ENCODE results near the gene MYH9. TPM values are rescaled to one million over a fixed set of nuclear protein-coding genes. Genes with fewer than 3 reads are reported as not detected.

Gene MYH9
- total and polyA plus RNA-seq, 2 donors (not counting 1 experiment from before 2014, with no cell fraction given): 108 to 554 TPM

GRCh38 chr22:36375071-36375980 lies 12.4 kb downstream of the MYH9 start:
- Mint-ChIP-seq H3K4me3 (peak overlapping the region; percentile 34), H3K9me3 (ENCODE audit: insufficient read depth) (no peaks in the 10 kb centered on the region), H3K27ac (peak overlapping the region; percentile 87), H3K27me3 (no peaks in the 10 kb centered on the region), H3K4me1 (peaks cover 91% of the 10 kb centered on the region)
- Histone ChIP-seq H3K9me3 (ENCODE audit: control extremely low read depth in 1 of 3, control insufficient read depth in 2 of 3, insufficient read depth in 1 of 3, low read length in 2 of 3) (no peaks in the 10 kb centered on the region), H3K27me3 (replicated peaks in 1 of 4; ENCODE audit: control extremely low read depth in 1 of 4, control insufficient read depth in 3 of 4, insufficient read depth in 4 of 4, low read length in 3 of 4) (no peaks in the 10 kb centered on the region), H3K4me2 (replicated peaks; ENCODE audit: low read depth, low read length, poor library complexity, severe bottlenecking) (peak overlapping the region; percentile 76), H3K4me1 (ENCODE audit: control insufficient read depth in 2 of 2, insufficient read depth in 2 of 2, low read length in 2 of 2) (peaks cover 99 to 100% of the 10 kb centered on the region in 2 donors), H3K79me2 (ENCODE audit: control insufficient read depth, insufficient read depth, low read length) (peaks cover 100% of the 10 kb centered on the region), H3K27ac (ENCODE audit: low read length in 2 of 2) (peak overlapping the region; percentile 88 to 90), H3K9ac (ENCODE audit: low read length) (peak overlapping the region; percentile 14), H4K20me1 (ENCODE audit: control insufficient read depth, insufficient read depth, low read length, poor library complexity, severe bottlenecking) (peaks cover 56% of the 10 kb centered on the region), H3K4me3 (ENCODE audit: control extremely low read depth in 1 of 5, extremely low read depth in 1 of 5, insufficient read depth in 1 of 5, low read depth in 2 of 5, low read length in 4 of 5) (no peak overlapping the region), H3K36me3 (replicated peaks in 1 of 2; ENCODE audit: control extremely low read depth in 1 of 2, control insufficient read depth in 1 of 2, extremely low read depth in 1 of 2, insufficient read depth in 2 of 2, low read length in 1 of 2) (peaks cover 2 to 26% of the 10 kb centered on the region in 2 experiments), H2AFZ (ENCODE audit: insufficient read depth, low read depth, low read length, poor library complexity, severe bottlenecking) (peak overlapping the region; percentile 8)
- intact Hi-C loops (cut with micrococcal nuclease): no loop called here
- no peak for ATAC-seq (ENCODE audit: low read depth)
- WGBS (ENCODE audit: insufficient coverage): 98% methylated on average over 5 of the region's 9 CpGs
- DNase-seq: no peak
- TF ChIP-seq CTCF (IDR thresholded peaks at IDR 0.05) (no peak), EZH2 (IDR thresholded peaks at IDR 0.05; ENCODE audit: borderline replicate concordance, insufficient read depth, low read depth, low read length, poor library complexity, severe bottlenecking) (no peak)
- POLR2A ChIA-PET: interaction anchor here (0.6 to 2.0 kb wide), 6 partner anchors 20 to 1186 kb away, joined by 3 to 10 read pairs (median 5); no protein-coding TSS in a partner anchor
- CTCF ChIA-PET: interaction anchor here (0.6 to 5.7 kb wide), 4 partner anchors 8 to 74 kb away, joined by 3 to 33 read pairs (median 4); no protein-coding TSS in a partner anchor

- Histone ChIP-seq H3K4me3 (ENCODE audit: control extremely low read depth in 1 of 5, extremely low read depth in 1 of 5, insufficient read depth in 1 of 5, low read depth in 2 of 5, low read length in 4 of 5) (no peak overlapping the region), H3K36me3 (replicated peaks in 1 of 2; ENCODE audit: control extremely low read depth in 1 of 2, control insufficient read depth in 1 of 2, extremely low read depth in 1 of 2, insufficient read depth in 2 of 2, low read length in 1 of 2) (peaks cover 2 to 24% of the 10 kb centered on the region in 2 experiments), H3K27me3 (replicated peaks in 1 of 4; ENCODE audit: control extremely low read depth in 1 of 4, control insufficient read depth in 3 of 4, insufficient read depth in 4 of 4, low read length in 3 of 4) (no peaks in the 10 kb centered on the region), H3K27ac (ENCODE audit: low read length in 2 of 2) (peak overlapping the region; percentile 88 to 90), H4K20me1 (ENCODE audit: control insufficient read depth, insufficient read depth, low read length, poor library complexity, severe bottlenecking) (peaks cover 63% of the 10 kb centered on the region), H3K79me2 (ENCODE audit: control insufficient read depth, insufficient read depth, low read length) (peaks cover 100% of the 10 kb centered on the region), H2AFZ (ENCODE audit: insufficient read depth, low read depth, low read length, poor library complexity, severe bottlenecking) (peak overlapping the region; percentile 8), H3K4me1 (ENCODE audit: control insufficient read depth in 2 of 2, insufficient read depth in 2 of 2, low read length in 2 of 2) (peaks cover 99 to 100% of the 10 kb centered on the region in 2 donors), H3K9me3 (ENCODE audit: control extremely low read depth in 1 of 3, control insufficient read depth in 2 of 3, insufficient read depth in 1 of 3, low read length in 2 of 3) (no peaks in the 10 kb centered on the region), H3K4me2 (replicated peaks; ENCODE audit: low read depth, low read length, poor library complexity, severe bottlenecking) (peak overlapping the region; percentile 48), H3K9ac (ENCODE audit: low read length) (peak overlapping the region; percentile 7)
- DNase-seq: no peak
- Mint-ChIP-seq H3K27me3 (no peaks in the 10 kb centered on the region), H3K4me3 (peak overlapping the region; percentile 34), H3K27ac (peak overlapping the region; percentile 87), H3K4me1 (peaks cover 91% of the 10 kb centered on the region), H3K9me3 (ENCODE audit: insufficient read depth) (no peaks in the 10 kb centered on the region)
- intact Hi-C loops (cut with micrococcal nuclease): no loop called here
- no peak for ATAC-seq (ENCODE audit: low read depth)
- CTCF ChIA-PET: interaction anchor here (1.3 to 5.7 kb wide), 3 partner anchors 9 to 74 kb away, joined by 3 to 33 read pairs (median 4); no protein-coding TSS in a partner anchor
- WGBS (ENCODE audit: insufficient coverage): 91% methylated on average over 10 of the region's 11 CpGs
- POLR2A ChIA-PET: no interaction called here
- TF ChIP-seq EZH2 (IDR thresholded peaks at IDR 0.05; ENCODE audit: borderline replicate concordance, insufficient read depth, low read depth, low read length, poor library complexity, severe bottlenecking) (no peak), CTCF (IDR thresholded peaks at IDR 0.05) (no peak)
Observed at GRCh38 chr22:36374603-36375024, 13.2 kb downstream of the MYH9 start.
